ENCODE measurements around the gene NOL6.

The NOL6 gene

GRCh38 chr9:33446946-33447798 lies 26.6 kb downstream of the NOL6 start, which contains the start of gene AQP3:
TSS of gene AQP3 (minus strand) at chr9:33447593. CDS start at chr9:33447530, 63 bp downstream.
- no peak for TF ChIP-seq CTCF (IDR thresholded peaks at IDR 0.05; ENCODE audit: insufficient read depth, low read depth, low read length, missing control alignments)
- peak; percentile 70 for DNase-seq (ENCODE audit: low read depth)
- peak within 1 kb of the TSS; percentile 98 for H3K4me3 ChIP-seq (ENCODE audit: low read length)

- TF ChIP-seq CTCF (IDR thresholded peaks at IDR 0.05; ENCODE audit: insufficient read depth, low read depth, low read length, missing control alignments), result no peak
- no peak for DNase-seq (ENCODE audit: low read depth)
- peak overlapping the region; percentile 98 for H3K4me3 ChIP-seq (ENCODE audit: low read length)
Observed at GRCh38 chr9:33446240-33446945, 27.3 kb downstream of the NOL6 start.

- peak overlapping the region; percentile 98 for H3K4me3 ChIP-seq (ENCODE audit: low read length)
- TF ChIP-seq CTCF (IDR thresholded peaks at IDR 0.05; ENCODE audit: insufficient read depth, low read depth, low read length, missing control alignments), result no peak
- no peak for DNase-seq (ENCODE audit: low read depth)
Observed at GRCh38 chr9:33445389-33446239, 28.1 kb downstream of the NOL6 start.

GRCh38 chr9:33443464-33444154 lies 30.1 kb downstream of the NOL6 start:
- no peak for TF ChIP-seq CTCF (IDR thresholded peaks at IDR 0.05; ENCODE audit: insufficient read depth, low read depth, low read length, missing control alignments)

GRCh38 chr9:33443047-33443446 lies 30.7 kb downstream of the NOL6 start:
- no peak for TF ChIP-seq CTCF (IDR thresholded peaks at IDR 0.05; ENCODE audit: insufficient read depth, low read depth, low read length, missing control alignments)
- H3K4me3 ChIP-seq (ENCODE audit: low read length), result peak overlapping the region; percentile 4
- DNase-seq (ENCODE audit: low read depth), result peak; percentile 77

More at GRCh38 chr9:33443464-33444154, 30.1 kb downstream of the NOL6 start:
- H3K4me3 ChIP-seq (ENCODE audit: low read length), result peak overlapping the region; percentile 4
- no peak for DNase-seq (ENCODE audit: low read depth)

GRCh38 chr9:33442125-33442524 lies 31.6 kb downstream of the NOL6 start:
- TF ChIP-seq CTCF (IDR thresholded peaks at IDR 0.05; ENCODE audit: insufficient read depth, low read depth, low read length, missing control alignments), result no peak
- no peak for DNase-seq (ENCODE audit: low read depth)
- no peak overlapping the region for H3K4me3 ChIP-seq (ENCODE audit: low read length)
